Aorta (tissue), 5 donors: ENCODE measurements around the gene C22orf39. TPM values are rescaled to one million over a fixed set of nuclear protein-coding genes. Genes with fewer than 3 reads are reported as not detected.

Experiments used
- ATAC-seq: fragments of 200-7000 bp; cut with Tn5 transposase; one replicate; pipeline ENCODE4 v1.9.1; 2022; ENCODE audit warnings: moderate library complexity; ENCODE audit not compliant: low FRiP score
- DNase-seq, 2 donors: peaks; one replicate each; pipeline ENCODE4 v3.0.0-alpha.2; 2020
- H3K27ac ChIP-seq, 2 donors: one replicate each; pipeline ENCODE4 v1.5.1; 2013; ENCODE audit warnings: low read length in 2 of 2, mild to moderate bottlenecking in 2 of 2, moderate library complexity in 2 of 2, control low read depth in 1 of 2, inconsistent platforms in 1 of 2, low read depth in 1 of 2
- H3K27me3 ChIP-seq, 2 donors: one replicate each; pipeline ENCODE4 v1.6.1; 2013; ENCODE audit warnings: control low read depth in 1 of 2, low read length in 1 of 2, mild to moderate bottlenecking in 1 of 2, moderate library complexity in 1 of 2; ENCODE audit not compliant: insufficient read depth in 2 of 2, control insufficient read depth in 1 of 2
- H3K36me3 ChIP-seq, 2 donors: one replicate each; pipeline ENCODE4 v1.6.1; 2013; ENCODE audit warnings: control low read depth in 1 of 2, low read length in 1 of 2, mild to moderate bottlenecking in 1 of 2; ENCODE audit not compliant: insufficient read depth in 2 of 2, control insufficient read depth in 1 of 2
- H3K4me1 ChIP-seq, 2 donors: one replicate each; pipeline ENCODE4 v1.6.1; 2013; ENCODE audit warnings: low read length in 2 of 2, control low read depth in 1 of 2, mild to moderate bottlenecking in 1 of 2, moderate library complexity in 1 of 2; ENCODE audit not compliant: insufficient read depth in 2 of 2, control insufficient read depth in 1 of 2
- H3K4me3 ChIP-seq, 2 donors: one replicate each; pipeline ENCODE4 v1.5.1; 2013; ENCODE audit warnings: low read length in 2 of 2, control low read depth in 1 of 2, mild to moderate bottlenecking in 1 of 2
- H3K9me3 ChIP-seq: one replicate; pipeline ENCODE4 v1.6.1; 2013; ENCODE audit warnings: mild to moderate bottlenecking, low read length; ENCODE audit not compliant: control insufficient read depth
- WGBS, 2 donors: extraction: QIAGEN DNeasy Blood & Tissue Kit; methylation state at CpG; one replicate each; pipeline ENCODE4 v1.1.7; 2013; 5-methylcytosine and 5-hydroxymethylcytosine counted together
- intact Hi-C, 2 donors: fragments of 100-400 bp; cut with DNase I; formaldehyde crosslinking; loops; one replicate each; pipeline versions ENCODE4 v1.14.2 to v1.15.0; 2022
- long read RNA-seq, 2 donors: library from polyadenylated mRNA; unstranded; transcript quantifications; one replicate each; pipeline ENCODE4 v2.0.0, GENCODE V29; 2020 to 2021
- polyA plus RNA-seq, 2 donors: library from polyadenylated mRNA; stranded (reverse); fragments of 200-250 nt; gene quantifications; one replicate each; pipeline ENCODE4 v1.2.3, GENCODE V29; 2013
- total RNA-seq, 2 donors: library from RNA; stranded (reverse); fragmentation: NEBNext Ultra II Directional; extraction: Animal tissue kit (Norgen Biotek cat#: 25700); gene quantifications; one replicate each; pipeline ENCODE4 v1.2.1, GENCODE V29; 2021
- donor health status: healthy with polysubstance abuse.
- donor health status: Bipolar disorder and iron deficiency.
- donor health status: DM: no; HTN: no; CAD: no.
- donor health status: DM: no; HTN: no; CAD: no.
- donor health status: DM: yes; HTN: yes; CAD: no.

Gene C22orf39, protein sequence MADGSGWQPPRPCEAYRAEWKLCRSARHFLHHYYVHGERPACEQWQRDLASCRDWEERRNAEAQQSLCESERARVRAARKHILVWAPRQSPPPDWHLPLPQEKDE
- total RNA-seq (10 to 100 TPM; 29.3 to 33.4 TPM), polyA plus RNA-seq (10 to 100 TPM; 33.8 to 58.2 TPM)
- long read RNA-seq, donor 1, transcript C22orf39-202 (3 exons, 3,350 nt): major isoform, 63 of 112 reads
- long read RNA-seq, donor 1, transcript C22orf39-203 (3 exons, 1,005 nt): minor isoform, 6 of 112 reads
- long read RNA-seq, donor 1, partial matches to known transcripts: 22 of 112 reads
- long read RNA-seq, donor 1, other reads (novel, unspliced or antisense): 21 of 112 reads
- long read RNA-seq, donor 2, transcript C22orf39-202 (3 exons, 3,350 nt): major isoform, 31 of 59 reads
- long read RNA-seq, donor 2, transcript C22orf39-203 (3 exons, 1,005 nt): minor isoform, 9 of 59 reads
- long read RNA-seq, donor 2, partial matches to known transcripts: 6 of 59 reads
- long read RNA-seq, donor 2, other reads (novel, unspliced or antisense): 13 of 59 reads

- peak within 1 kb of the TSS in 1 of 2 donors; percentile 87 for H3K27ac ChIP-seq
Measured at GRCh38 chr22:19447330-19448075, at the start of gene C22orf39. C22orf39 (minus strand) TSS chr22:19447711; CDS start chr22:19447688, 23 bp downstream.

GRCh38 chr22:19497245-19497644, 49.7 kb upstream of the C22orf39 start:
- intact Hi-C loops: no loop called here
- Histone ChIP-seq H3K9me3 (no peaks in the 10 kb centered on the region), H3K27ac (no peak overlapping the region), H3K36me3 (no peaks in the 10 kb centered on the region), H3K4me3 (no peak overlapping the region), H3K4me1 (no peaks in the 10 kb centered on the region), H3K27me3 (no peaks in the 10 kb centered on the region)
- DNase-seq: no peak
- whole genome bisulfite sequencing, 2 donors: 23 to 24% methylated on average over 3 of the region's 3 CpGs
- no peak for ATAC-seq

More at GRCh38 chr22:19447330-19448075, at the start of gene C22orf39:
- H3K4me1 ChIP-seq: no peaks in the 10 kb centered on the region
- no peaks in the 10 kb centered on the region for H3K9me3 ChIP-seq
- peak within 1 kb of the TSS; percentile 64 to 83 for H3K4me3 ChIP-seq
- H3K27me3 ChIP-seq: no peaks in the 10 kb centered on the region
- peak; percentile 96 for ATAC-seq
- intact Hi-C loops: loop anchor here in 1 of 2 donors (1.0 to 2.0 kb wide), 2 partner anchors 15 to 325 kb away; partner anchors contain the start of genes DGCR2 and MRPL40
- peak; percentile 90 to 94 for DNase-seq
- WGBS, 2 donors: 0% methylated on average over 72 to 92 of the region's 92 CpGs
- H3K36me3 ChIP-seq: peaks cover 0 to 1% of the 10 kb centered on the region in 2 donors

DNA sequence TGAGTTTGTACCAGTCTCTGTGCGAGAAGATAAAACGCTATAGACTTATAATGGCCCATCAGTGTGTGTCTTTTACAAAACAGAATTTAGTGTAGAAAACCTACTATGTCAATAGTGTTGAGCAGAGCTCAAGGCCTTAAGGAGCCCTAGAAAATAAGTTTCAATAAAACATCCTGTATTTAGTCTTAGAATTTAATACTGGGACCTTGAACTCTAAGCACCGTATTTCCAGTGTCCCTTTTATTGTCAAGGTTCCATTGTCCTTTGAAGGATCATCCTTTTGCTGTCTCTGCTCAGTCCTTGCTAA, 48.8 kb upstream of the C22orf39 start:
- H3K4me1 ChIP-seq: no peaks in the 10 kb centered on the region
- no peaks in the 10 kb centered on the region for H3K36me3 ChIP-seq
- no peak for ATAC-seq
- no peak overlapping the region for H3K4me3 ChIP-seq
- no peaks in the 10 kb centered on the region for H3K9me3 ChIP-seq
- no peak for DNase-seq
- intact Hi-C loops: no loop called here
- no peak overlapping the region for H3K27ac ChIP-seq
- WGBS, 2 donors: 94 to 95% methylated on average over 3 of the region's 3 CpGs
- H3K27me3 ChIP-seq: no peaks in the 10 kb centered on the region

GRCh38 chr22:19495562-19496323, 48.2 kb upstream of the C22orf39 start:
- Histone ChIP-seq H3K9me3 (no peaks in the 10 kb centered on the region), H3K36me3 (no peaks in the 10 kb centered on the region), H3K27me3 (no peaks in the 10 kb centered on the region), H3K27ac (no peak overlapping the region), H3K4me3 (no peak overlapping the region), H3K4me1 (no peaks in the 10 kb centered on the region)
- 79 to 80% methylated on average over 5 of the region's 5 CpGs for WGBS, 2 donors
- intact Hi-C loops: no loop called here
- DNase-seq: no peak
- ATAC-seq: no peak

DNA sequence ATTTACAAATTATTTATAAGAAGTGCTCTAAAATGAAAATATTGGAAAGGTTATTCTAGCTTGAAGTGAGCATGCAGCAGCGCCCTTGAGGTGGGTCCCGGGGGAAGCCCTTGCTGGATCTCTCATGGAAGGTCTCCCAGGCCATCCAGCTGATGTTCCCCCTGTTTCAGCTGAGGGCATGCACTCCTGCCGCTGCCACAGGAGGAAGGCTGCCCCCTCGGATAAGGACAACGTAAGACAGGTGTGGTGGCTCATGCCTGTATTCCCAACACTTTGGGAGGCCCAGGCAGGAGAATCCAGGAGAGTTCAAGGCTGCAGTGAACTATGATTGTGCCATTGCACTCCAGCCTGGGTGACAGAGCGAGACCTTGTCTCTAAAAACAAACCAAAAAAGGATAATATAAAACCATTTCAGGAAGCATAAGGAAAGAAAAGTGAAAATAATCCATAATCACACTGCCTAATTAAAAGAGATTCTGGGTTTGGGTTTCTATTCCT, 47.2 kb upstream of the C22orf39 start:
- no peaks in the 10 kb centered on the region for H3K36me3 ChIP-seq
- H3K27me3 ChIP-seq: no peaks in the 10 kb centered on the region
- no peak overlapping the region for H3K27ac ChIP-seq
- H3K4me3 ChIP-seq: no peak overlapping the region
- no peaks in the 10 kb centered on the region for H3K9me3 ChIP-seq
- no peaks in the 10 kb centered on the region for H3K4me1 ChIP-seq
- DNase-seq (no peak), ATAC-seq (no peak)
- 95 to 96% methylated on average over 6 of the region's 6 CpGs for WGBS, 2 donors
- intact Hi-C loops: no loop called here

GRCh38 chr22:19494001-19494560, 46.6 kb upstream of the C22orf39 start:
- Histone ChIP-seq H3K36me3 (no peaks in the 10 kb centered on the region), H3K27ac (no peak overlapping the region), H3K9me3 (no peaks in the 10 kb centered on the region), H3K4me1 (peaks cover 0 to 2% of the 10 kb centered on the region in 2 donors), H3K4me3 (no peak overlapping the region), H3K27me3 (no peaks in the 10 kb centered on the region)
- intact Hi-C loops: no loop called here
- ATAC-seq (no peak), DNase-seq (no peak)
- 94 to 97% methylated on average over 8 of the region's 8 CpGs for WGBS, 2 donors

DNA sequence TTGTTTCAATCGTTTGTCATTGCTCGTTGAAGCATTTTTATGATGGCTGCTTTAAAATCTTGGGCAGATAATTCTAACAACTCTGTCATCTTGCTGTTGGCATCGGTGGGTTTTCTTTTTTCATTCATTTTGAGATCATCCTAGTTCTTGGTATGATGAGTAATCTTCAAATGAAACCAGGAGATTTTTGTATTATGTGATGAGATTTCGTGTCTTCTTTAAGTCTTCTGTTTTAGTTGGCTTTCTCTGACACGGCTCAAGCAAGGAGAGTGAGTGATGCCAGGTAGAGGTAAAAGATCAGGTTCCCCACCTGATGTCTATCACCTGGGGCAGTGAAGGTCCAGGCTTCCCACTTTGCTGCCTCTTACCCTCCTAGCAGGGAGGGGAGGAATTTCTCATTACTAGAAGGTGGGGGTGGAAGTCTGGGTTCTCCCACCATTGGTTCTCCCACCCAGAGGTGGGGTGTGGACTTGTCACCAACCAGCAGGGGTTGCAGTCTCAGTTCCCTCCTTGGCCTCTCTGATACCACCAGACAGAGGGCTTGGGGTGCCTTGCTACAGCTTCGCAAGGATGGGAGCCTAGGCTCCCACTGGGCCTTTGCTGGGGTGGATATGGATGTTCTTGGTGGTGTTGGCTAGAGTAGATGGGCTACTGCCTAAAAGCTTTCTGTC, 45.1 kb upstream of the C22orf39 start:
- Histone ChIP-seq H3K4me3 (no peak overlapping the region), H3K4me1 (peaks cover 0 to 2% of the 10 kb centered on the region in 2 donors), H3K27ac (no peak overlapping the region), H3K36me3 (no peaks in the 10 kb centered on the region), H3K27me3 (no peaks in the 10 kb centered on the region), H3K9me3 (no peaks in the 10 kb centered on the region)
- ATAC-seq: no peak
- intact Hi-C loops: no loop called here
- 91 to 93% methylated on average over 6 of the region's 6 CpGs for WGBS, 2 donors
- no peak for DNase-seq
